Measurements from ENCODE around the gene RPS14. TPM values are rescaled to one million over a fixed set of nuclear protein-coding genes. Genes with fewer than 3 reads are reported as not detected.
"Not testable (repeated sequence)": the region's sequence is repeated elsewhere in the genome, so short reads cannot be mapped to it uniquely, and the experiment has no call there.

The RPS14 gene
- total and polyA plus RNA-seq, 5 donors, result 1,254 to 1,870 (median 1,386) TPM

GRCh38 chr5:150457562-150458240, 8.2 kb upstream of the RPS14 start:
- H3K27me3 ChIP-seq (ENCODE audit: control insufficient read depth, insufficient read depth), result no peaks in the 10 kb centered on the region
- no peaks in the 10 kb centered on the region for H3K9me3 ChIP-seq (ENCODE audit: control insufficient read depth, low read length)
- DNase-seq (no peak), ATAC-seq (no peak)
- no peak overlapping the region for H3K4me3 ChIP-seq (ENCODE audit: low read length)
- 83% methylated on average over 16 of the region's 16 CpGs for WGBS
- no peak overlapping the region for H3K27ac ChIP-seq (ENCODE audit: low read length)
- H3K4me1 ChIP-seq (ENCODE audit: control insufficient read depth, insufficient read depth, low read length), result peaks cover 4% of the 10 kb centered on the region
- intact Hi-C loops (cut with DNase I), result loop anchor here in 3 of 4 donors (2.0 to 10.0 kb wide), 4 partner anchors 67 to 217 kb away; no protein-coding TSS in a partner anchor

DNA sequence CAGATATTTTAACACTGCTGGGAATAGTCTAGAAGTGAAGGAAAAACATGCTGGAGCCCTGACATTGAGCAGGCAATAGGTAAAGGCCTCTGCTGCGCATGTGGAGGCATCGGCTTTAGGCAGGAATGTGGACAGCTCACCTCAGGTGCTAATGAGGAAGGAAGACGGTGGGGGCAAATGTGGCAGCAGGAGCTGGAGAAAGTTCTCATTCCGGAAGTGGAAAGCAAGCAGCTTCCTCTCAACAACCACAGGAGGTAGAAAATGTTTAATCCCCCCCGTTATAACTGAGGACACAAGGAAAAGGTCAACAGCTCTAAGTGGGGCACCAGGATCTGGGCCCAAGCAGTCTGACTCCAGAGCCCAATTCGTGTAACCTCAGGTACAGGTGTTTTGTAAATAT, 7.6 kb upstream of the RPS14 start:
- 49% methylated on average over 6 of the region's 6 CpGs for WGBS

DNA sequence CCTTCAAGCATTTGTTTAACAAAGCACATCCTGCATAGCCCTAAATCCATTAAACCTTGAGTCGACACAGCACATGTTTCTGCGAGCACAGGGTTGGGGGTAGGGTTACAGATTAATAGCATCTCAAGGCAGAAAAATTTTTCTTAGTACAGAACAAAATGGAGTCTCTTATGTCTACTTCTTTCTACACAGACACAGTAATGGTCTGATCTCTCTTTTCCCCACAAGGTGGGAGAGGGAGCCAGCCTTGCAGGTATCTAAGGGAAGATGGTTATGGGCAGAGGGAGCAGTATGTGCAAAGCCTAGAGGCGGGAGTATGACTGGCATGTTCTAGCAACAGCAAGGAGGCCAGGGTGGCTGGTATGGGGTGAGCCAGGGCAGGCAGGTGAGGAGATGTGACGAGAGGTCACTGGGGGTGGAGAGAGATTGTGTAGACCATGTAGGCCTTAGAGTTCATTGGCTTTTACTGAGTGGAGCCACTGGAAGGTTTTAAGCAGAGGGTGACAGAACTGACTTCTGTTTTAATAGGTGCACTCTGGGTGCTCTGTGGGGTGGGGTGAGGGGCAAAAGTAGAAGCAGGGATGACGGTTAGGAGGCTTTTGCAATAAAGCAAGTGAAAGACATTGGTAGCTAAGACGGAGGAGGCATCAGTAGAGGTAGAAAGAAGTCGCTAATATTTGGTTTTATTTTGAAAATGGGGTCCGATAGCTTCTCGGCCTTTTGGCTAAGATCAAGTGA, 5.1 kb upstream of the RPS14 start:
- Histone ChIP-seq H3K9me3 (ENCODE audit: control insufficient read depth, low read length) (no peaks in the 10 kb centered on the region), H3K27me3 (ENCODE audit: control insufficient read depth, insufficient read depth) (no peaks in the 10 kb centered on the region), H3K4me3 (ENCODE audit: low read length) (no peak overlapping the region), H3K27ac (ENCODE audit: low read length) (no peak overlapping the region), H3K4me1 (ENCODE audit: control insufficient read depth, insufficient read depth, low read length) (no peaks in the 10 kb centered on the region)
- ATAC-seq, result no peak
- no peak for DNase-seq
- WGBS, result 70% methylated on average over 9 of the region's 9 CpGs
- intact Hi-C loops (cut with DNase I), result loop anchor here in 3 of 4 donors (5.0 to 10.0 kb wide), 3 partner anchors 73 to 220 kb away; no protein-coding TSS in a partner anchor

More for the DNA sequence above, 7.6 kb upstream of the RPS14 start:
- no peak for DNase-seq
- H3K9me3 ChIP-seq (ENCODE audit: control insufficient read depth, low read length), result no peaks in the 10 kb centered on the region
- intact Hi-C loops (cut with DNase I), result loop anchor here in 3 of 4 donors (5.0 to 10.0 kb wide), 3 partner anchors 70 to 218 kb away; no protein-coding TSS in a partner anchor
- ATAC-seq, result no peak
- H3K4me3 ChIP-seq (ENCODE audit: low read length), result no peak overlapping the region
- no peak overlapping the region for H3K27ac ChIP-seq (ENCODE audit: low read length)
- H3K27me3 ChIP-seq (ENCODE audit: control insufficient read depth, insufficient read depth), result no peaks in the 10 kb centered on the region
- H3K4me1 ChIP-seq (ENCODE audit: control insufficient read depth, insufficient read depth, low read length), result peaks cover 4% of the 10 kb centered on the region

DNA sequence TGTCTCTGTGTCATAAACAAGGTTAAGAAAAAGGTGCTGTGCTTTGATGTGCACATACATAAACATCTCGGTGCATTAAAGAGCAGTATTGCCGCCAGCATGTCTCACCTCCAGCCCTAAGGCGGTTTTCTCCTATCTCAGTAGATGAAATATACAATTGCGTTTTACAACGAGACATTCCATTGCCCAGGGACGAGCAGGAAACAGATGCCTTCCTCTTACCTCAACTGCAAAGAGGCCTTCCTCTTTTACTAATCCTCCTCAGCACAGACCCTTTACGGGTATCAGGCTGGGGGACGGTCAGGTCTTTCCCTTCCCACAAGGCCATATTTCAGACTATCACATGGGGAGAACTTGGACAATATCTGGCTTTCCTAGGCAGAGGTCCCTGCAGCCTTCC, 4.5 kb upstream of the RPS14 start:
- not testable (repeated sequence) for H3K4me3 ChIP-seq (ENCODE audit: low read length); H3K27ac ChIP-seq (ENCODE audit: low read length); H3K4me1 ChIP-seq (ENCODE audit: control insufficient read depth, insufficient read depth, low read length); H3K27me3 ChIP-seq (ENCODE audit: control insufficient read depth, insufficient read depth); DNase-seq; ATAC-seq; H3K9me3 ChIP-seq (ENCODE audit: control insufficient read depth, low read length)
- WGBS, result 48% methylated on average over 8 of the region's 8 CpGs
- intact Hi-C loops (cut with DNase I), result loop anchor here in 1 of 4 donors (10.0 kb wide), 1 partner anchor 221 kb away; no protein-coding TSS in a partner anchor

GRCh38 chr5:150452914-150453313, 3.4 kb upstream of the RPS14 start:
- WGBS, result 93% methylated on average over 4 of the region's 4 CpGs
- Histone ChIP-seq H3K27ac (ENCODE audit: low read length) (no peak overlapping the region), H3K9me3 (ENCODE audit: control insufficient read depth, low read length) (no peaks in the 10 kb centered on the region), H3K4me3 (ENCODE audit: low read length) (no peak overlapping the region), H3K27me3 (ENCODE audit: control insufficient read depth, insufficient read depth) (no peaks in the 10 kb centered on the region), H3K4me1 (ENCODE audit: control insufficient read depth, insufficient read depth, low read length) (peaks cover 5% of the 10 kb centered on the region)
- intact Hi-C loops (cut with DNase I), result loop anchor here in 1 of 4 donors (10.0 kb wide), 1 partner anchor 222 kb away; no protein-coding TSS in a partner anchor
- no peak for DNase-seq
- ATAC-seq, result no peak

- Histone ChIP-seq H3K4me1 (ENCODE audit: control insufficient read depth, insufficient read depth, low read length) (peaks cover 6% of the 10 kb centered on the region), H3K27me3 (ENCODE audit: control insufficient read depth, insufficient read depth) (no peaks in the 10 kb centered on the region), H3K9me3 (ENCODE audit: control insufficient read depth, low read length) (no peaks in the 10 kb centered on the region), H3K27ac (ENCODE audit: low read length) (no peak overlapping the region), H3K4me3 (ENCODE audit: low read length) (no peak overlapping the region)
- ATAC-seq (no peak), DNase-seq (no peak)
- intact Hi-C loops (cut with DNase I), result loop anchor here in 1 of 4 donors (10.0 kb wide), 1 partner anchor 223 kb away; no protein-coding TSS in a partner anchor
- WGBS, result 100% methylated on average over 1 of the region's 1 CpG
Measured at GRCh38 chr5:150451594-150451993, 2.1 kb upstream of the RPS14 start.

- Histone ChIP-seq H3K4me1 (ENCODE audit: control insufficient read depth, insufficient read depth, low read length) (peaks cover 6% of the 10 kb centered on the region), H3K27me3 (ENCODE audit: control insufficient read depth, insufficient read depth) (no peaks in the 10 kb centered on the region), H3K9me3 (ENCODE audit: control insufficient read depth, low read length) (no peaks in the 10 kb centered on the region), H3K4me3 (ENCODE audit: low read length) (peak overlapping the region; percentile 74), H3K27ac (ENCODE audit: low read length) (peak overlapping the region; percentile 6)
- under 1% methylated on average over 31 of the region's 31 CpGs for WGBS
- intact Hi-C loops (cut with DNase I), result loop anchor here in 1 of 4 donors (10.0 kb wide), 1 partner anchor 94 kb away; the partner anchor contains the start of gene TCOF1
- DNase-seq (no peak), ATAC-seq (peak; percentile 61 to 71)
Measured at GRCh38 chr5:150448952-150449516, 505 bp downstream of the RPS14 start.

DNA sequence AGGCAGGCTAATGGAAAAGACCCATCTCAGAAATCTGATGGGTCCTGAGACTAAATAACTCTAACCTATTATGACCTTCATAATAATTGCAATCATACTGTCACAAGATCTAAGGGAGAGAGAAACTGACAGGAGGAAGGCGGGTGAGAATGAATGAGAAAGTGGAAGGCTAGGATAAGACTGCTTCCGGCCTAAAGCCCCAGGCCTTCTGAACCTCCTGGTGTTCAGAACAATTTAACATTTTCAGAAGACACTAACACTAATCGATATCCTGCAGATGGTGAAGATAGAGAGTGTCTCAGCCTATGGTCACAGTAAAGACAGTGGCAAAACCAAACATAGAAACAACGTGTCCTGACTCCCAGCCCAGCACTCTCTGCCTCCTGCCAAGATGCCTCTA, 1.2 kb downstream of the RPS14 start:
- intact Hi-C loops (cut with DNase I), result loop anchor here in 1 of 4 donors (10.0 kb wide), 1 partner anchor 94 kb away; the partner anchor contains the start of gene TCOF1
- 22% methylated on average over 4 of the region's 4 CpGs for WGBS
- ATAC-seq, result no peak

GRCh38 chr5:150447188-150447587, 2.4 kb downstream of the RPS14 start:
- WGBS, result 87% methylated on average over 6 of the region's 6 CpGs
- intact Hi-C loops (cut with DNase I), result loop anchor here in 1 of 4 donors (10.0 kb wide), 1 partner anchor 92 kb away; the partner anchor contains the start of gene TCOF1
- Histone ChIP-seq H3K4me3 (ENCODE audit: low read length) (no peak overlapping the region), H3K27ac (ENCODE audit: low read length) (no peak overlapping the region), H3K9me3 (ENCODE audit: control insufficient read depth, low read length) (no peaks in the 10 kb centered on the region), H3K27me3 (ENCODE audit: control insufficient read depth, insufficient read depth) (no peaks in the 10 kb centered on the region), H3K4me1 (ENCODE audit: control insufficient read depth, insufficient read depth, low read length) (peaks cover 6% of the 10 kb centered on the region)
- no peak for DNase-seq
- no peak for ATAC-seq

More for the DNA sequence above, 1.2 kb downstream of the RPS14 start:
- no peaks in the 10 kb centered on the region for H3K27me3 ChIP-seq (ENCODE audit: control insufficient read depth, insufficient read depth)
- H3K27ac ChIP-seq (ENCODE audit: low read length), result no peak overlapping the region
- peaks cover 6% of the 10 kb centered on the region for H3K4me1 ChIP-seq (ENCODE audit: control insufficient read depth, insufficient read depth, low read length)
- H3K4me3 ChIP-seq (ENCODE audit: low read length), result peak overlapping the region; percentile 74
- no peak for DNase-seq
- no peaks in the 10 kb centered on the region for H3K9me3 ChIP-seq (ENCODE audit: control insufficient read depth, low read length)

DNA sequence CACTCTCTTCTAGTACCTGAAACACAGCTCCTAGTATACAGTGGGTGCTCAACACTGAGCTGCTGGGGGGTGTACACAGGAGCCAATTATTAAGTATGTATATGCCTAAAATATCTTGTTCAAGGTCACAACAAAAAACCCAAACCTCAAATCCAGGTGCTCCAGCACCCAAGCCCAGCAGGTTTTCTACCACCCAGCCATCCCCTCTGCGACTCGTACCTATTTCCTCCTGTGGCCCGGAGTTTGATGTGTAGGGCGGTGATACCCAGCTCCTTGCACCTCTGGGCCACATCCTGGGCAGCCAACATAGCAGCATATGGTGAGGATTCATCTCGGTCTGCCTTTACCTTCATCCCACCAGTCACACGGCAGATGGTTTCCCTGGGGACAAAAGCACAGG, 3.0 kb downstream of the RPS14 start:
- no peaks in the 10 kb centered on the region for H3K9me3 ChIP-seq (ENCODE audit: control insufficient read depth, low read length)
- ATAC-seq (no peak), DNase-seq (no peak)
- H3K4me3 ChIP-seq (ENCODE audit: low read length), result no peak overlapping the region
- peaks cover 8% of the 10 kb centered on the region for H3K4me1 ChIP-seq (ENCODE audit: control insufficient read depth, insufficient read depth, low read length)
- H3K27me3 ChIP-seq (ENCODE audit: control insufficient read depth, insufficient read depth), result no peaks in the 10 kb centered on the region
- H3K27ac ChIP-seq (ENCODE audit: low read length), result no peak overlapping the region
- intact Hi-C loops (cut with DNase I), result loop anchor here in 1 of 4 donors (10.0 kb wide), 1 partner anchor 92 kb away; the partner anchor contains the start of gene TCOF1
- 91% methylated on average over 6 of the region's 6 CpGs for WGBS

Measured in right cardiac atrium (tissue), 5 donors.